Dedifferentiated amniotic fluid mesenchymal stem cell (primary cell): Measurements from ENCODE around the gene NHLH2.

Source experiments
- DNase-seq: peaks from one replicate; pipeline ENCODE4 v3.0.0-alpha.2; 2016; ENCODE audit errors: extremely low spot score

The NHLH2 gene

DNA sequence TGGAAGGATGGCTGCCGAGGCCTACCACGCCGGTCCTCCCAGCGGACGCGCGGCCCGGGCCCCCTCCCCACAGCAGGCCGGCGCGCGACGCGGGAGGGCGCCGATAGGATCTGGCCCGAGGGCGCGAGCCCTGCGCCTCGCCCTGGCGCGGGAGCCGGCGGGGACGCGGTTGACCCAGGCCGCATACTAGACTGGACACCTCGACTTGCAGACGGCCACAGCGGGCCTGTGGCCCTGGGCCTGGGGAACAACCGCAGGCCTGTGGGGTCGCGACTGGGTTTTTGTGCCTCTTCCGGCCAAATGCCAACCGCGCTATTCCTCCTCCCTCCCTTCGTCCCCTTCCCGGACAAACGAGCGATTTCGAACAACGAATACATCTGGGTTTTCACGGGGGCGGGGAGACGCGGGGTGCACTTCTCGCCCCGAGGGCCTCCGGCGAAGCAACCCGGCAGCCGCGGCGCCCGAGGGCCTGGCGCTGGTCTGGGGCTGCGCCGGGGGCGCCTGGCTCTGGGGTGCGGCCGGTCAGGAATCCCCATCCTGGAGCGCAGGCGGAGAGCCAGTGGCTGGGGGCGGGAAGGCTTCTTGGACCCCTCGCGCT lies 2.4 kb downstream of the NHLH2 start:
- no peak for DNase-seq

GRCh38 chr1:115837740-115838421 lies 3.0 kb downstream of the NHLH2 start:
- no peak for DNase-seq

- no peak for DNase-seq
Observed at GRCh38 chr1:115837341-115837739, 3.6 kb downstream of the NHLH2 start.

DNA sequence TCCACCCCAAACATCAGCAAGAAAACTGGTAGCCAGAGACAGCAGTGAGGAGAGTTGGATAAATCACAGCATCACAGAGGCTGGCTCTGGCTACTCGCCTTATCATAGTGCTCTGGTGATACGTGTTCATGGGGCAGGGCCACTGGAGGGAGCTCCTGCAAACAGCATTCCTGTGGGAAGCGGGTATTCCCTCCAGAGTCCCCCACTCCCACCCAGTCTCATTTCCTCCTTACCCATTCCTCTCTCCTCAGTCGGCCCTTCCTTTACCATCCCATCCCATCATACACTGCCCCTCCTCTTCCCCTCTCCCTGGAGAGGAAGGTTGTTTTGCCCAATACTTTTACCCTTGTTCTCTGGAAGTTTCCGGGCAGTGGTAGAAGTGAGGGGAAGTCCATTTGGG lies 7.1 kb downstream of the NHLH2 start:
- no peak for DNase-seq

GRCh38 chr1:115832651-115833050 lies 8.3 kb downstream of the NHLH2 start:
- DNase-seq: no peak

DNA sequence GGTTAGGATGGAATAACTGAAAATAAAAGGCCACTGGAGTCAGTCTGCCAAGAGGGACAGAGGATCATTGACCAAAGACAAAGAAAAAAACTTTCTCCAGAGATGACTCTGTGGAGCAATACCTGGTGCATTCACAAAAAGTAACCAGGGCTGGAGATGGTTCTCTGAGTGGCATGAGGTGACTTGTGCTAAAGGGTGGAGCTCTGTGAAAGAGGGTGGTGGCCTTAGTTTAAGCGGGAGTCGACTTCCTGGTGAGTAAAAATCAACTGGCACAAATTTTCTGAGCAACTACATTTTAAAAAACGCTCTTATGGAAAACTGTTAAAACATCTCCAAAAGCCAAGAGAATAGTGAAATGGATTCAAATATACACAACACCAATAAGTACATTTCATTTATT lies 10.0 kb downstream of the NHLH2 start:
- no peak for DNase-seq

DNA sequence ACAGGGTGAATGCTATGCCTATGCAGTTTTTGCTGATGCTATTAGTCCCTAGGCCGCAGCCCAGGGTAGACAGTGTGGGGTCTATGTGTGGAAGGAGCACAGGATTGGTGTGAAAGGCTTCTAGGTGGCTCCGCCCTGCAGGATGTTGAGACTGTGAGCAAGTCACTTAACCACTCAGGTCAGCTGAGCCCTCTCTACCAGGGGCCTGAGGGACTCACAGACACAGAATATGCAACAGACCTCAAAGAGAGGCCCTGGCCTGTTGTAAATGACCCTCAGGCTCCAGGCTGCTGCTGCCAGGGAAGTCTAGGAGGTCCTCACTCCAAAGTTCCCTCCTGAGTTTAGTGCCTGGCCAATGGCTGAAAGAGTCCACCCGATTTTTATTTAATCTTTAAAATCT lies 11.0 kb downstream of the NHLH2 start:
- DNase-seq: no peak

DNA sequence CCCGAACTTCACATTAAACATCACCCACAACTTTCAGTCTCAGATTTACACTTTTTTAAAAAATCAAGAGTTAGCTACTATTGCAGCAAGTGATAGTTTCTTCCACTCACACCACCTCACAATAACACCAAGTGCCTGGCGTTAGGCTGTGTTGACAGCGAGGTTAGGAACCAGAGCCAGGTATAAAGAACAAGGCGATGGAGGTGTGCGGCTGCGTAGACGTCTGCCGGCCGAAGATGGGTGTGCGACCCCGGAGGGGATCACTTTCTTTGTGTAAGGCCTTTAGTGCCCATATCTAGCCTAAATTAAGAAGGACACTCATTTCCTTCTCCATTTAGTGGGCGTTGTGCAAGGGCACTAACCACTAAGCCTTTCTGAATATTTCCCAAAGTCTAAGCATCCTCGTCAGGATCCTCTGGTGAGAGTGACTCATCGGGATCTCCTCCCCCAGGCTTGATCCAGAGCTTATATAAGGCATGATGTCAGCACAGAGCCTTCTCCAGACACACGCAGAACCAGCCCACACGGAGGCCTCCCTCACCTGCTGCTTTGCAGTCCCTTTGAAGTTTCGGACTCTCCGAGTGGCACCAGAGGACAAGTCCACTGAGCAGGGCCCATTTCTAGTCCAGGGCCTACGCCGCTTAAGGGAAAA lies 11.8 kb downstream of the NHLH2 start:
- DNase-seq: peak; percentile 89

GRCh38 chr1:115828101-115829022 lies 12.6 kb downstream of the NHLH2 start:
- DNase-seq: no peak

GRCh38 chr1:115827452-115828044 lies 13.4 kb downstream of the NHLH2 start:
- DNase-seq: no peak

- DNase-seq: no peak
Observed at GRCh38 chr1:115826628-115827027, 14.3 kb downstream of the NHLH2 start.

DNA sequence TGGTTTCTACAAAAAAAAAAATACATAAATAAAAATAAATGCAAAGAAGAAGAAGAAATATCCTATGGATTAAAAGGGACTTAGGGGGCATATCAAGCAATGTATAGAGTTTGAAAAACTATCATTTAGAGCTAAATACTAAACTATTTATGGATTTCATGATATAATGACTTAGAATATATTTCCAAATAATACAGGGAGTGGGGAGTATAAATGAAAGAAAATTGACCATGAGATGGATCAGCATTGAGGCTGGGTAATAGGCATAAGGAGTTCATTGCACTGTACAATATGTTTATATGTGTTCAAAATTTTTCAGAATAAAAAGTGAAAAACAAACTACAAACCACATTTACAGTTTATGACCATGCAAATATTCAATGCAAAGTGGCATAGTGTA lies 18.8 kb downstream of the NHLH2 start:
- no peak for DNase-seq

GRCh38 chr1:115815694-115816093 lies 25.2 kb downstream of the NHLH2 start:
- no peak for DNase-seq

DNA sequence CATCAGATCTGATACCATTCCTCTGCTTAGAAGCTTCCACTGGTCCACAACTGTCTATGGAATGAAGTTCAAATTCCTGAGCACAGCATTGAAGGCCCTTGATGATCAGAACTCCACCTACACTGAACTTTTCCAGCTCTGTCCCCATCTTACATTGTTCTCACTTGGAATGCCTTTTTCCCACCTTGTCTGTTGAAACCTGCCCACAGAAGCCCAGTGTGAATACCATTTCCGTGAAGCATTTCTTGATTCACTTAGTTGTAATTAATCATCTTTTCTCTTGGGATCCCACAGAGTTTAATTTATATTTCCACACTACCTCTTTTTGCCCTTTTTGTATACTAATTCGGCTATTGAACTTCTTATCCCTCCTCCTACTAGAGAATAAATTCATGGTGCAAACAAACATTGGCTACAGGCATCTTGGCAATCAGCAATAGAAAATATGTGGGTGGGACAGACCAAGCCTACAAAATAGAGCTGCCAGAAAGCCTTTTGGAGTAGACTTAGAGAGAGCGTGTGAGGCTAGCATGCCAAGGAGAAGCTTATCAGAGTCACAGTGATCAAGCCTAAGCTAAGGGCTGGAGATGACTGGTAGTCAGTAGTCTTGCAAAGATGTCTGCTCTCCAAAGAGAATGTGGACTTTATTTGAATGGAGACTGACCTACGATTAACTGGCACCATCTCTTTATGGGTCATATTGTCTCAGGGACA lies 26.1 kb downstream of the NHLH2 start:
- no peak for DNase-seq

DNA sequence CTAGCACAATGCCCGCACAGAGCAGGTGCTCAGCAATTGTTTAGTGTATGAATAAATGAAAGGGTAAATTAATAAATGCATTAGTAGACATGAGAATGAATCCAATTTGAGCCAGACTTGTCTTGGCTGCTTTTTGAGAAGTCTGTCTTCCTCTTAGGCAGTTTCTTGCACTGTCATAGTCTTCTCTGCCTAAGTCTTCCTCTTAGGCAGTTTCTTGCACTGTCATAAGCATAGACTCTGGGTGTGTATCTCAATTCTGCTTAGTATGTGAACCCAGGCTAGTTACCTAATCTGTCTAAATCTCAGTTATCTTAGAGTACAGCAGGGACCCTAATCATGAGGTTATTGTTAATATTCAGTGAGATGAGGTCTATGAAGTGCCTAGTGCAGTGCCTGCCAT lies 27.2 kb downstream of the NHLH2 start:
- DNase-seq: no peak

DNA sequence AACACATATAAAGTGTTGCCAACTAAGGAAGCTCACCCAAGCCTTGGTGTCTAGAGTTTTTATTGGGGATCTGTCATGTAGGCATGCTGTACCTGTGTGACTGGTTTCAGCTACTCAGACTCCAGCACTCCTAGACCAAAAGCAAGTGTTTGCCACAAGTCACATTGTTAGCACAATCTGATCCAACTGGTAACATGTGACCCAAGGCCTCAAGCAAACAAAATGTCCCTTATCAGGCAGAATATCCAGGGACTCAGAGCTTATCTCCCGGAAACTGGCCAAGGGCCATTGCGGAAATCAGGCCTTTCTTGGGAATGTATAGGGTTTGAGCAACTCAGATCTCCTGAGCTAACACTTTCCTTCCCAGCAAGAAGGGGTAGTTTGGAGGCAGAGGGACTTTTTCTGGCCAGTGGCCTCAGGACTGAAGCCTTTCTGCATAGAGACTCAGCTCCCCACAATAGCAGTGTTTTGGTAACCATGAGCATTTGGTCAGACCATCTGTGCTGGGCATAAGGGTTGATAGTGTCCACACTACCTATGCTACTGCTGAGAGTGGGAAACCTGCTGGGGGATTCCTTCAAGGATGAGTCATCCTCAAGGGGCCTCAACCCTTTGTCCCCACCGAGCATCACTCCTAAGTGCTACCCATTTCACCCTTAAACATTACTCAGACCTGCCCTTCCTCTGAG lies 29.6 kb downstream of the NHLH2 start:
- DNase-seq: no peak

DNA sequence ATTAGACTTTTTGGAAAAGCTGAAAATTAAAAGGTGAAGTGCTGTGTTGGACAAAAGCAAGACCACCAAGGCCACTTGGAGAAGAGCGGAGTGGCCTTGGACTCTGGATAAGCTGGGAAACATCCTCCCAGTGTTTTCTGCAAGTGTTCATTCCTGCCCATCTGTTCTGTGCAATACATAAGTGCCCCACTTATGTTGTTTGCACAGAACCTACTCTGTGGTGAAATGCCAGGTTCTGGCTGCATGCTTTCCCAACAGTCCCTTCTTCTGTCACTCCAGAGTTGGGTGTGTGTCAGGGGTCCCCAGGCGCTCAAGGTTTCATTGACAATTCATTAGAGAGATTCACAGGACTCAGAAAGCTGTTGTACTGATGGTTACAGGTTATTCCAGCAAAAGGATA lies 30.3 kb downstream of the NHLH2 start:
- DNase-seq: no peak

GRCh38 chr1:115809847-115810246 lies 31.1 kb downstream of the NHLH2 start:
- DNase-seq: no peak

- DNase-seq: no peak
Observed at GRCh38 chr1:115809076-115809475, 31.9 kb downstream of the NHLH2 start.

- peak; percentile 83 for DNase-seq
Observed at GRCh38 chr1:115807723-115808122, 33.2 kb downstream of the NHLH2 start.

GRCh38 chr1:115805597-115805996 lies 35.3 kb downstream of the NHLH2 start:
- no peak for DNase-seq
